Measurements from ENCODE around the gene XYLT2. TPM values are rescaled to one million over a fixed set of nuclear protein-coding genes. Genes with fewer than 3 reads are reported as not detected.

Gene XYLT2
- total RNA-seq, 1 experiment from 2014 or later: 75.8 TPM

- Mint-ChIP-seq H3K4me3 (ENCODE audit: unreplicated experiment) (no peak overlapping the region), H3K9me3 (ENCODE audit: unreplicated experiment) (no peaks in the 10 kb centered on the region), H3K4me1 (ENCODE audit: low read depth, unreplicated experiment) (peaks cover 10% of the 10 kb centered on the region), H3K27me3 (ENCODE audit: insufficient read depth, unreplicated experiment) (no peaks in the 10 kb centered on the region), H3K27ac (ENCODE audit: unreplicated experiment) (peak overlapping the region; percentile 23), H3K36me3 (ENCODE audit: insufficient read depth, unreplicated experiment) (peaks cover 73% of the 10 kb centered on the region)
- peak; percentile 97 to 98 for TF ChIP-seq CTCF (IDR thresholded peaks at IDR 0.05; ENCODE audit: insufficient read depth in 1 of 2, low read depth in 1 of 2, low read length in 1 of 2, severe bottlenecking in 1 of 2, unreplicated experiment in 1 of 2)
- BruUV-seq (replicated peaks): no TSS peak
- peaks cover 13% of the 10 kb centered on the region for H3K36me3 ChIP-seq (ENCODE audit: control insufficient read depth, insufficient read depth, low read length)
- peak; percentile 80 to 81 for DNase-seq
- ChIA-PET POLR2A (interaction anchor here (0.6 to 3.5 kb wide), 9 partner anchors 11 to 464 kb away, joined by 3 to 14 read pairs (median 3); partner anchors contain the start of genes EME1, LRRC59, MRPL27 and XYLT2), CTCF (interaction anchor here (0.5 to 4.8 kb wide), 29 partner anchors 7 to 999 kb away, joined by 3 to 65 read pairs (median 4); partner anchors contain the start of genes EME1, LRRC59, MRPL27 and RSAD1)
- H3K9me3 ChIP-seq: no peaks in the 10 kb centered on the region
- no peaks in the 10 kb centered on the region for H3K27me3 ChIP-seq (replicated peaks; ENCODE audit: control insufficient read depth, insufficient read depth, low read length)
- no peaks in the 10 kb centered on the region; the same call in 1 of the 2 replicates for H3K4me1 ChIP-seq
- H3K4me3 ChIP-seq (ENCODE audit: low read depth, low read length): no peak overlapping the region
- intact Hi-C loops (cut with micrococcal nuclease; ENCODE audit: unreplicated experiment): loop anchor here (1.0 to 10.0 kb wide), 3 partner anchors 16 to 333 kb away; partner anchors contain the start of gene XYLT2
Observed at GRCh38 chr17:50361561-50362480, 15.9 kb downstream of the XYLT2 start.

GRCh38 chr17:50362661-50363060 lies 16.7 kb downstream of the XYLT2 start:
- no peak overlapping the region for H3K4me3 ChIP-seq (ENCODE audit: low read depth, low read length)
- H3K27me3 ChIP-seq (replicated peaks; ENCODE audit: control insufficient read depth, insufficient read depth, low read length): no peaks in the 10 kb centered on the region
- Mint-ChIP-seq H3K4me3 (ENCODE audit: unreplicated experiment) (no peak overlapping the region), H3K4me1 (ENCODE audit: low read depth, unreplicated experiment) (peaks cover 10% of the 10 kb centered on the region), H3K36me3 (ENCODE audit: insufficient read depth, unreplicated experiment) (peaks cover 67% of the 10 kb centered on the region), H3K27ac (ENCODE audit: unreplicated experiment) (peak overlapping the region; percentile 23), H3K27me3 (ENCODE audit: insufficient read depth, unreplicated experiment) (no peaks in the 10 kb centered on the region), H3K9me3 (ENCODE audit: unreplicated experiment) (no peaks in the 10 kb centered on the region)
- BruUV-seq (replicated peaks): no TSS peak
- ChIA-PET CTCF (interaction anchor here (0.5 to 4.8 kb wide), 23 partner anchors 8 to 685 kb away, joined by 3 to 65 read pairs (median 5); partner anchors contain the start of genes EME1, LRRC59, MRPL27 and RSAD1), POLR2A (interaction anchor here (0.6 to 3.5 kb wide), 7 partner anchors 16 to 159 kb away, joined by 3 to 14 read pairs (median 3); partner anchors contain the start of genes LRRC59 and XYLT2)
- no peaks in the 10 kb centered on the region; the same call in 1 of the 2 replicates for H3K4me1 ChIP-seq
- no peak for TF ChIP-seq CTCF (IDR thresholded peaks at IDR 0.05; ENCODE audit: insufficient read depth in 1 of 2, low read depth in 1 of 2, low read length in 1 of 2, severe bottlenecking in 1 of 2, unreplicated experiment in 1 of 2)
- peak in 1 of 2 experiments; percentile 35 for DNase-seq
- peaks cover 15% of the 10 kb centered on the region for H3K36me3 ChIP-seq (ENCODE audit: control insufficient read depth, insufficient read depth, low read length)
- intact Hi-C loops (cut with micrococcal nuclease; ENCODE audit: unreplicated experiment): loop anchor here (1.0 to 10.0 kb wide), 3 partner anchors 16 to 332 kb away; partner anchors contain the start of gene XYLT2
- no peaks in the 10 kb centered on the region for H3K9me3 ChIP-seq

Data from Caco-2 (cell line).